ENCODE results near the gene DRGX. TPM values are rescaled to one million over a fixed set of nuclear protein-coding genes. Genes with fewer than 3 reads are reported as not detected.

The DRGX gene
- total and polyA plus RNA-seq, 8 donors: 0.45 TPM; not detected in 7

- no peak for ATAC-seq
- peaks cover 0 to 4% of the 10 kb centered on the region in 2 donors for H3K9me3 ChIP-seq
- no peak overlapping the region for H3K4me3 ChIP-seq
- peaks cover 2 to 22% of the 10 kb centered on the region in 2 donors for H3K4me1 ChIP-seq
- no peaks in the 10 kb centered on the region for H3K36me3 ChIP-seq
- TF ChIP-seq CTCF (IDR thresholded peaks at IDR 0.05): no peak
- no peak for DNase-seq
- no peak overlapping the region for H3K27ac ChIP-seq
- H3K27me3 ChIP-seq: no peaks in the 10 kb centered on the region
- intact Hi-C loops (cut with DNase I): no loop called here
These were observed 34.7 kb downstream of the DRGX start for GRCh38 chr10:49361178-49361554.

- peaks cover 2 to 22% of the 10 kb centered on the region in 2 donors for H3K4me1 ChIP-seq
- peaks cover 0 to 4% of the 10 kb centered on the region in 2 donors for H3K9me3 ChIP-seq
- H3K27ac ChIP-seq: no peak overlapping the region
- H3K27me3 ChIP-seq: no peaks in the 10 kb centered on the region
- intact Hi-C loops (cut with DNase I): no loop called here
- H3K4me3 ChIP-seq: no peak overlapping the region
- ATAC-seq (peak; percentile 56), DNase-seq (peak in 1 of 4 donors; percentile 8)
- no peaks in the 10 kb centered on the region for H3K36me3 ChIP-seq
- no peak for TF ChIP-seq CTCF (IDR thresholded peaks at IDR 0.05)
These were observed 35.4 kb downstream of the DRGX start for GRCh38 chr10:49360271-49361177.

- Histone ChIP-seq H3K9me3 (peaks cover 0 to 4% of the 10 kb centered on the region in 2 donors), H3K36me3 (no peaks in the 10 kb centered on the region), H3K27me3 (no peaks in the 10 kb centered on the region), H3K4me3 (no peak overlapping the region), H3K27ac (no peak overlapping the region), H3K4me1 (peaks cover 2 to 22% of the 10 kb centered on the region in 2 donors)
- DNase-seq: peak in 2 of 4 donors; percentile 4 to 35
- no peak for TF ChIP-seq CTCF (IDR thresholded peaks at IDR 0.05)
- intact Hi-C loops (cut with DNase I): no loop called here
- peak; percentile 20 for ATAC-seq
These were observed 36.3 kb downstream of the DRGX start for GRCh38 chr10:49359349-49360270.

GRCh38 chr10:49357910-49358309 lies 38.0 kb downstream of the DRGX start:
- DNase-seq (no peak), ATAC-seq (no peak)
- no peaks in the 10 kb centered on the region for H3K27me3 ChIP-seq
- TF ChIP-seq CTCF (IDR thresholded peaks at IDR 0.05): no peak
- intact Hi-C loops (cut with DNase I): no loop called here
- H3K4me3 ChIP-seq: no peak overlapping the region
- no peak overlapping the region for H3K27ac ChIP-seq
- H3K36me3 ChIP-seq: no peaks in the 10 kb centered on the region
- peaks cover 2 to 16% of the 10 kb centered on the region in 2 donors for H3K4me1 ChIP-seq
- H3K9me3 ChIP-seq: peaks cover 0 to 4% of the 10 kb centered on the region in 2 donors

- TF ChIP-seq CTCF (IDR thresholded peaks at IDR 0.05): no peak
- Histone ChIP-seq H3K9me3 (peaks cover 0 to 4% of the 10 kb centered on the region in 2 donors), H3K27ac (no peak overlapping the region), H3K4me1 (peaks cover 2 to 13% of the 10 kb centered on the region in 2 donors), H3K4me3 (no peak overlapping the region), H3K36me3 (no peaks in the 10 kb centered on the region), H3K27me3 (no peaks in the 10 kb centered on the region)
- DNase-seq (no peak), ATAC-seq (no peak)
- intact Hi-C loops (cut with DNase I): no loop called here
These were observed 38.9 kb downstream of the DRGX start for GRCh38 chr10:49356944-49357343.

All from left lung (tissue), 10 donors.